Inflammatory macrophage treated with lipopolysaccharide for 1 hour (primary cell): Measurements from ENCODE around the gene IQSEC1.

ENCODE experiments used
- DNase-seq, 2 donors: peaks; one replicate each; pipeline ENCODE4 v3.0.0-alpha.2; 2020 to 2022

IQSEC1 gene

GRCh38 chr3:13066834-13067233 lies 6.4 kb downstream of the IQSEC1 start:
- DNase-seq, result peak; percentile 35 to 58

DNA sequence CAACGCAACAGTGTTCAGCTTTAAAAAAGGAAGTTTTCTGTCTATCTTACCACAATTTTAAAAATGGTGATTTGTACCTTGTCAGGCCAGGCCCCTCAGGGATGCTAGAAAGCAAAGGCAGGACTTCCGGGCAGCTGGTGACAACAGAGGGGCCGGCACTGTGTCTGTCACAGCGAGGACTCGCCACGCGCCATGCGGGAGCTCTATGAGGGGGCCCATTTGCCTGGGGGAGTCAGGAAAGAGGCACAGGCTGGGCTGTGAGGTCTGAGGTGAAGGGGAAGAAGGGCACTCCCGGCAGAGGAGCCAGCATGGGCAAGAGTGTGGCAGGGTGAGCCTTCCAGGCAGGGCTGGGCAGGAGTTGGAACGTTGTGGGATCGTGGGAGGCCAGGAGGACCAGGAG lies 7.0 kb downstream of the IQSEC1 start:
- no peak for DNase-seq

GRCh38 chr3:13065727-13066126 lies 7.5 kb downstream of the IQSEC1 start:
- DNase-seq, result peak in 1 of 2 donors; percentile 4

DNA sequence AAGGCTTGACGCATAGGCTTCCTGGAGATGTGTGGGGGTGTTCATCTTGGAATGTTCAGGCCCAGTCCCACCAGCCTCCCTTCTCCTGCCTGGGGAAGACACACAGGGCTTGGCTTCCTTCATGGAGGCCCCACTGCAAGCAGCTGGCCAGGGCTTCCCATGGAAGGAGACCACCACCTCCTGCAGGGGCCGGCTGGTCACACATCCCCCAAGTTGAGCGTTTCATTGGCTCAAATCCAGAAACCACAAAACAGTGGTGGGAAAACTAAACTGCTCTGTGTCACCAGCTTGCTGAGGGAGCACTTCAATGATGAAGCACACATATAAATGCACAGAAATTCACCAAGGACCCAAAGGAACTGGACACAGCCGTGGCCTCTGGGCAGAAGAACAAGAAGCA lies 8.3 kb downstream of the IQSEC1 start:
- no peak for DNase-seq

- DNase-seq, result no peak
Measured at GRCh38 chr3:13064159-13064868, 8.9 kb downstream of the IQSEC1 start.

DNA sequence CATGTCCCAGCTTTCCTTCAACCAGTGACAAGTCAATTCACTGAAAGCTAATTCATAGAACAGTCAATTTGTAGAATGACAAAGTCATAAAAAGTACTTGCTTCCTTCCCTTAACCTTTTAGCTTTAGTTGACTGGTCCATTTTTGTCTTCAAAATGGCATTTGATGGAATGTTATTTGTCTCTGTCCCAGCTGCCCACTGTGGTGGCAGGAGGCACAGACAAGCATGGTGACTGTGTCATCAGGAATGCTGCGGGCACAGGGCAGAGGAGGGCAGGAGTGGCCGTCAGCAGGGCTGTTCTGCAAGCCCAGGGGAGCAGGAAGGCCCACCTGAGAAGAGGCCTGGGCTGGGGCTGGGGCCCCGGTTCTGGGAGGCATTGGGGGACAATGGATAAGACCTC lies 10.0 kb downstream of the IQSEC1 start:
- no peak for DNase-seq

DNA sequence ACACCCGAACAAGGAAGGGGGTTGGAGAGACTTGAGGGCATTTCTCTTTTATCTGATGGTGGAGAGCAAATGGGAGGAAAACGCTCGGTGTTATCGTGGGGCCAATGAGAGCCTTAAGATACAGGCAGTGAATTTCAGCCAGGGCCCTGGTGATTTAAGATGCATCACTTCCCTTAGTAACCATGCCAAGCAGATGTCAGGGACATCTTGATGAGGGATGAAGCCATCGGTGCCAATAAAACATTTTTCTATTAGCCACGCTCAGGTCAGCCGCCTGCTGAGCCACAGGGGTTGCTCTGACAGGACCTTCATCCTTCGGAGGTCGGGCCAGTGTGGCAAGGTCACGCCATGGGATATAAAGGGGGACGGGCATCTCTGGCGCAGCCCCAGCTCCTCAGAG lies 10.6 kb downstream of the IQSEC1 start:
- no peak for DNase-seq

GRCh38 chr3:13060341-13060910 lies 12.8 kb downstream of the IQSEC1 start:
- DNase-seq, result no peak

DNA sequence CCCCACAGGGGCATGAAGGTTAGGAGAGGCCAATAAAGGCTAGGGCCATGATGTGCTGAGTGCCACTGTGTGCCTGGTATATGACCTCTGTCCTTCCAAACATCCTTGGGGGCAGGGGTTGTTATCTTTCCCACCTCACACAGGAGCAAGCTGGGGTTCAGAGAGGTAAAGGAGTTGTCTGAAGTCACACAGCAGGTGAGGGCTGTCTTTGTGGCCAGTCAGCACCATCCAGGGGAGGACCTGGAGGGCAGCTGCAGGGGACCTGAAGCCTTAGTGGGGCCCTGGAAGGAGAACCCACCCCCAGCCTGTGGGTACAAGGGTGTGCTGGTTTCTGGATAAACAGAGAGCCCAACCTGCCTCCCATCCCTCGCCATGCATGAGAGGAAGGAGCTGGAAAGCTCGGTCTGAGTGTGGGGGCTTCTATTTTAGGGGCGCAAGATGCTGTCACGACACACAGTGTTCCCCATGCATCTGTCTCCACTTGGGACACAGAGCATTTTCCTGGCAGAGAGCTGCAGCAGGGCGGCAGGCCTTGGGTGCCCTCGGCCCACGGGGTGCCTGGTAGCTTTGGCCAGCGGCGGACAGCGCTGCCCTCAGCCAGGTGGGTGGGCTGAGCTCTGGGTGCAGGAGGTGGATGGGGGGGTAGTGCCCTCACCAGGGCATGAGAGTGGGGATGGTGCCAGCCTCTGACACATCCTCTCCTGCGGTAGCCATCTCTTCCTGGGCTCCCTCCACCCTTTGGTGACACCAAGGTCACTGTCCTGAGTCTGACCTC lies 14.7 kb downstream of the IQSEC1 start:
- no peak for DNase-seq

GRCh38 chr3:13057282-13058040 lies 15.8 kb downstream of the IQSEC1 start:
- no peak for DNase-seq

DNA sequence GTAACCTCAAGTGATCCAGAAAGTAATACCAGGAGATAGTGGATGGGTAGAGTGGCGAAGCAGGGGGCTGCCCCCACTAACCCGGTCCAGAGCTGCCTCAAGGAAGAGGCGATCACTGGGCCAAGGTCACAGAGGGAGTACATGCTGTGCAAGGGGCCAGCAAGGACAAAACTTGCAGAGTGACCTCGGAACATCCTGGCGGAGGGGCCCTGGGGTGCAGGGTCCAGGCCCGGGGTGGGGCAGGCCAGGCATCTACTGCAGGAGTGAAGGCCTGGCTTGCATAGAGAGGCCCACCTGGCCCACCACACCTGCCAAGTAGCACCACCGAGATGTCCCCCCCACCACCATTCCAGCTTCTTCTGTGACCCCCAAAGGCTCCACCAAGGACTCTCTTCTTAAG lies 17.6 kb downstream of the IQSEC1 start:
- DNase-seq, result no peak

DNA sequence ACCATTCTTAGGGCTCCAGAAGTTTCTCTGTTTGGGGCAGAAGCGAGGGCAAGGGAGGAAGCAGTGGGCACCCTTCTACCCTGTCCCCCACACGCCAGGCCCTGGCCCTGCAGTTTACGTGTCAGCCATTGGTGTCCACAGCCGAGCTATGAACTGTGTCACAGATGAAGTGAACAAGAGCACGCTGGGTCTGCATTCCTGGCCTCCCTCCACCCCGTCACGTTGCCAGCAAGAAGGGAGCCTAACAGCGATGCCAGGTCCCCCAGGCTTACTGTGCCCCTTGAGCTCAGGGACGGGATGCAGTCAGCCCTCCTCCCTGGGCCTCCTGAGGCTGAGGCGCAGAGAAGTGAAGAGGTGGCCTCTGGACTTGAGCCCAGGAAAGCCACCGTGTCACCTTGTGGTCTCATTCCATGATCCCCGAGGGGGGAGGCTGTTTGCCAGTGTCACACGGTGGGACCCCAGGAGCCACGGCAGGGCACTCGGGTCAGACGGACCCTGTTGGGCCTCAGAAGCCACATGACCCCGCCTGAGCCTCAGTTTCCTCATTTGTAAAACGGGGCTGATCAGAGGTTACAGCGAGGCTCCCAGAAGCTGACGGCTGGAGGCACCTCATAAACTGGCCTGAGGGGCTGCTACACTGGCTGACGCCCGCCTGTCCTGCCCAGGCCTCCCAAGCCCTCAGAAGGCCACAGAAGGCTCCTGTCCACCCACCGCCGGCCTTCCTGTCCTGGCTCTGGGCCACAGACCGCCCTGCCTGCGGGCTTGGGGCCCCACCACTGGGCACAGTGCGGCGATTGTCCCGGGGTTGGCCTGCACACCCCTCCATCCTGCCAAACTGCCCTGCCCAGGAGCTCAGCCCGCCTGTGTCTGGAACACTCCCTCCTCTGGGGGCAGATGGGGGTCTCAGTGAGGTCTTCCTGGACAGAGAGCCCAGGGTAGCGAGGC lies 18.6 kb downstream of the IQSEC1 start:
- no peak for DNase-seq

DNA sequence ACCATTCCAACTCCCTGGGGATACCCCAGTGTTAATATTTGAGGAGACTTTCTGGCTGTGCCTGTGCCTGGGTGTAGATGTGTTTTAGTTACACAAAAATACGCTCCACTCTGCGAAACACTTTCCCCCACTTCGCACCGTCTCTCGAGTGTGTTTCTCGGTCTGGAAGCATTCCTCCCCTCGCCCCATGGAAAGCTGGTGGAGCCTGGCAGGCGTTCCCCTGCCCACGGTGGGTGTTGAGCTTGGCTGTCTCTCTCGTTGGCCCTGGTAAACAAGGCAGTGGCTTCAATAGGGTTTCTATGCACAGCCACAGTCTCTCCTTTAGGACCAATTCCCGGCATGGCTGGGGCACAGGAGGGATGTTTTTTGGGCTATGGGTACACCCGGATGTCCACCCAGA lies 19.3 kb downstream of the IQSEC1 start:
- no peak for DNase-seq

DNA sequence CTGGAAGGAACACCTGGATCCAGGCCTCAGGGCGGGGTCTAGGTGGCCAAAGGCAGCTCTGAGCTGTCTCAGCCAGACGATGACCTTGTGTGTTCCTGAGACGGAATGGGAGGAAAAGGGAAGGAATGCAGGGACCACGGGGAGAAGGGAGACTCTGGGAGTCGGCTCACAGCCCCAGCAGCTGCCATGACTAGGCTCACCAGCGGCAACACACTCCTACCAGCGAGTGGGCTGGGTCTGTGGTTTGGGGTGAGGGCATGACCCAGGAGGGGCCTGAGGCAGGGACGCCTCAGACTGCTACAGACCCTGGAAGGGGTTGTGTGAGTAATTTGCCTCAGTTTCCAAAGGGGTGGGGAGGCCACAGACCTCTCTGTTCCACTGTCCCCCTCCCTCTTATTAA lies 19.8 kb downstream of the IQSEC1 start:
- DNase-seq, result no peak

DNA sequence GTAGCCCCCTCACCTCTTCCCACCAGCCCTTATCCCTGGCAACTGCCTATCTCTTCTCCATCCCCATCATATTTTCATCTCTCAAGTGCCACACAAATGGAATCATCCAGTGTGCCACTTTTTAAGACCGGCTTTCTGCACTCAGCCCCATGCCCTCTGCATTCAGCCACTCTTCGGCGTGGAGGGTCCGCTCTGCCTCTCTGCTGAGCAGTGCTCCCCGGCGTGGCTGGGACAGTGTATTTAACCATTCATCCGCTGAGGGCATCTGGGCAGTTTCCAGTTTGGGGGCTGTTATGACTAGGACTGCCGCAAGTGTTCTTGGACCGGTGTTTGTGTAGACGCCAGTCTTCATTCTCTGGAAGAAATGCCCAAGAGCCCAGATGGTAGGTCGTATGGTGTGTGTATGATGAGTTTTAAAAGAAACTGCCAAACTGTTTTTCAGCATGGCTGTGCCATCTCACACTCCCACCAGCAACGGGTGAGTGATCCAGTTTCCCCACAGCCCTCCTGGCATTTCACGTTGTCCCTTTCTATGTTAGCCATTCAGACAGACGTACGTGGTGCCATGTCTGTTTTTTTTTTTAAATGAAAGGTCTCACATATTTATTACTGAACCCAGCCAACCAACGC lies 20.9 kb downstream of the IQSEC1 start:
- no peak for DNase-seq

GRCh38 chr3:13051581-13051980 lies 21.6 kb downstream of the IQSEC1 start:
- DNase-seq, result no peak

- no peak for DNase-seq
Measured at GRCh38 chr3:13051066-13051465, 22.2 kb downstream of the IQSEC1 start.

GRCh38 chr3:13050446-13050845 lies 22.8 kb downstream of the IQSEC1 start:
- DNase-seq, result no peak

DNA sequence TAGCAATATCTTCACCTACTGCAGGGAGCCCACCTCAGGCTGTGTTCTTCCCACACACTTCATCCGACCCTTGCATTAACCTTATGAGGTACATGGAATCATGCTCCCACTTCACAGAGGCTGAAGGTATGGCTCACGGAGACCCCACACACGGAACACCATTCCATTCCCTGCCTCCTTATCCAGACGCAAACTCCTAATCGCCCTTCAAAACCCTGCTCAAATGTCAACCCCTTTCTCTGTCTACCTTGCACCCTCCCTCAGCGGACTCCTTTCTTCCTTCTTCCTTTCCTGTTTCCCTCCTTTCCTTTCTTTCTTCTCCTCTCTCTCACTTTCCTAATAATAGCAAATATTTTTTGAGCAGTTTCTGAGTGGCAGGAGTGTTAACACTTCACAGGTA lies 23.8 kb downstream of the IQSEC1 start:
- DNase-seq, result no peak

- no peak for DNase-seq
Measured at GRCh38 chr3:13047296-13048165, 25.7 kb downstream of the IQSEC1 start.
